GM15510 (cell line): ENCODE data around the gene ANKFN1.

Source experiments
- POLR2A ChIP-seq: IDR thresholded peaks from 3 replicates; pipeline ENCODE4 v1.6.1; 2011; ENCODE audit warnings: borderline replicate concordance; ENCODE audit not compliant: insufficient read length; ENCODE audit errors: extremely low read depth

ANKFN1 gene

GRCh38 chr17:56141046-56141839 lies 12.0 kb upstream of the ANKFN1 start:
- TF ChIP-seq POLR2A = no peak

- no peak for TF ChIP-seq POLR2A
These were observed 10.9 kb upstream of the ANKFN1 start for GRCh38 chr17:56142325-56142724.

- no peak for TF ChIP-seq POLR2A
These were observed 10.5 kb upstream of the ANKFN1 start for GRCh38 chr17:56142781-56143180.

GRCh38 chr17:56144223-56144622 lies 9.1 kb upstream of the ANKFN1 start:
- TF ChIP-seq POLR2A = no peak

GRCh38 chr17:56146534-56146933 lies 6.7 kb upstream of the ANKFN1 start:
- TF ChIP-seq POLR2A = no peak

- TF ChIP-seq POLR2A = no peak
These were observed 4.9 kb upstream of the ANKFN1 start for GRCh38 chr17:56148333-56148732.

- TF ChIP-seq POLR2A = no peak
These were observed 3.8 kb upstream of the ANKFN1 start for GRCh38 chr17:56149266-56150036.

GRCh38 chr17:56150649-56151048 lies 2.6 kb upstream of the ANKFN1 start:
- TF ChIP-seq POLR2A = no peak

GRCh38 chr17:56157845-56158244 lies 4.6 kb downstream of the ANKFN1 start:
- no peak for TF ChIP-seq POLR2A

- no peak for TF ChIP-seq POLR2A
These were observed 5.1 kb downstream of the ANKFN1 start for GRCh38 chr17:56158344-56158743.

- TF ChIP-seq POLR2A = no peak
These were observed 5.9 kb downstream of the ANKFN1 start for GRCh38 chr17:56158915-56159825.

- no peak for TF ChIP-seq POLR2A
These were observed 6.6 kb downstream of the ANKFN1 start for GRCh38 chr17:56159826-56160380.

- no peak for TF ChIP-seq POLR2A
These were observed 7.1 kb downstream of the ANKFN1 start for GRCh38 chr17:56160422-56160821.

GRCh38 chr17:56165072-56165641 lies 11.9 kb downstream of the ANKFN1 start:
- no peak for TF ChIP-seq POLR2A
